Activated CD8-positive, alpha-beta T cell treated with anti-CD3 and anti-CD28 coated beads, Interleukin-2, amount 10 ng/mL, durations not matched to agents 7 days and 5 days (primary cell): Measurements from ENCODE around the gene PNPLA1. TPM values are rescaled to one million over a fixed set of nuclear protein-coding genes. Genes with fewer than 3 reads are reported as not detected.

Experiments
- ATAC-seq: fragments of 150-1000 bp; cut with Tn5 transposase; one replicate; pipeline ENCODE4 v1.10.0; 2021; ENCODE audit warnings: moderate library complexity
- CTCF ChIA-PET: fragments of 350-600 bp; sonication (Branson Sonifier 250); formaldehyde crosslinking; loops from one replicate; lab custom pipeline; 2021; ENCODE audit warnings: antibody characterized with exemption; lab: Charles Lee
- POLR2A ChIA-PET: fragments of 350-600 bp; sonication (Branson Sonifier 250); formaldehyde crosslinking; loops from one replicate; lab custom pipeline; 2021; ENCODE audit warnings: antibody characterized with exemption; lab: Charles Lee
- DNase-seq: peaks from one replicate; pipeline ENCODE4 v3.0.0-alpha.2; 2020
- H3K27ac Mint-ChIP-seq: one replicate; pipeline ENCODE4 v1.8.0; 2021; ENCODE audit warnings: mild to moderate bottlenecking, mixed read lengths
- H3K27me3 Mint-ChIP-seq: one replicate; pipeline ENCODE4 v1.8.0; 2021; ENCODE audit warnings: low read depth, mixed read lengths
- H3K36me3 Mint-ChIP-seq: one replicate; pipeline ENCODE4 v1.8.0; 2021; ENCODE audit warnings: low read depth, mixed read lengths
- H3K4me1 Mint-ChIP-seq: one replicate; pipeline ENCODE4 v1.8.0; 2021; ENCODE audit warnings: low read depth, mixed read lengths
- H3K4me3 Mint-ChIP-seq: one replicate; pipeline ENCODE4 v1.8.0; 2021; ENCODE audit warnings: mild to moderate bottlenecking, mixed read lengths
- H3K9me3 Mint-ChIP-seq: one replicate; pipeline ENCODE4 v1.8.0; 2022; ENCODE audit warnings: mixed read lengths; ENCODE audit not compliant: insufficient read depth
- total RNA-seq, 2 experiments: library from RNA; stranded (reverse); gene quantifications; one replicate each; pipeline ENCODE4 v1.2.3, GENCODE V29; 2021

Gene PNPLA1
- total RNA-seq, 2 experiments from 2014 or later = not detected

DNA sequence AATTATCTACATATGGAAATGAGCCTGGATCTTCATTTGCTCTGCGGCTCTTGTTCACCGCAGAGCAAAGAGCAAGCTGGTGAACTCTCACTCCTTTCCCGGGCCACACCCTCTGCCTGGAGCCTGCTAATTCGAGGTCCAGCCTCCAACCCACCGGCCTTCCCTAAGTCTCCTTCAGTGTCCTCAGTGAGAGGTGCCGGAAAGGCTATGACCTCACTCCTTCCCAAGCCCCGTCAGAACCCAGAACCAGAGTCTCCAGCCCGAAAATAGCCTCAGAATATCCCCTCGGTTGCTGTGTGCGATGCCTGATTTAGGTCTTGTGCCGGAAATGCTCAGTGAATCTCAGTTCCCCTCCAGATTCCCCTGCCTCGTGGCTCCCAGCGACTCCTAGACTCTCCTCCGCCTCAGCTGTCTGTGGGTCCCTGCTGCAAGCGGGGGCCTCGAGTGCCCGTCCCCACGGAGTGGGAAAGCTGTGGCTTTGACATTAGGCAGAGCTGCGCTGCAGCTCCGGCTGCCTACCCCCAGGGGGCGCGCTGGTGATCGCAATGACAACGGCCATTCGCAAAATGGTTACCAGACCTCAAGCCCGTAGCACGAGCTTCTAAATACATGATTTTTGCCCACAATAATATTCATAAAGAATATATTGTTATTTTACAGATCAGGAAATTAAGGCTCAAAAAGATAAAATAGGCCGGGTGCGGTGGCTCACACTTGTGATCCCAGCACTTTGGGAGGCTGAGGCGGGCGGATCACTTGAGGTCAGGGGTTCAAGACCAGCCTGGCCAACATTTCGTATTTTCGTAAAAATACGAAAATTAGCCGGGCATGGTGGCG is 71.0 kb downstream of the PNPLA1 start:
- DNase-seq (peak; percentile 77), ATAC-seq (peak; percentile 80)
- Mint-ChIP-seq H3K27me3 (peaks cover 35% of the 10 kb centered on the region), H3K4me1 (peaks cover 11% of the 10 kb centered on the region), H3K4me3 (peak overlapping the region; percentile 45), H3K36me3 (no peaks in the 10 kb centered on the region), H3K9me3 (no peaks in the 10 kb centered on the region), H3K27ac (no peak overlapping the region)
- POLR2A ChIA-PET = interaction anchor here (0.6 kb wide), 1 partner anchor 274 kb away, joined by 3 read pairs; no protein-coding TSS in a partner anchor
- CTCF ChIA-PET = interaction anchor here (0.6 to 5.4 kb wide), 36 partner anchors 8 to 420 kb away, joined by 3 to 75 read pairs (median 4); partner anchors contain the start of gene SRPK1

GRCh38 chr6:36343109-36343680 is 73.3 kb downstream of the PNPLA1 start:
- Mint-ChIP-seq H3K4me3 (no peak overlapping the region), H3K36me3 (no peaks in the 10 kb centered on the region), H3K27ac (no peak overlapping the region), H3K27me3 (peaks cover 32% of the 10 kb centered on the region), H3K4me1 (peaks cover 6% of the 10 kb centered on the region), H3K9me3 (no peaks in the 10 kb centered on the region)
- POLR2A ChIA-PET = interaction anchor here (0.8 kb wide), 1 partner anchor 17 kb away, joined by 3 read pairs; no protein-coding TSS in a partner anchor
- ATAC-seq (no peak), DNase-seq (no peak)
- CTCF ChIA-PET = interaction anchor here (1.6 to 5.4 kb wide), 2 partner anchors 18 to 41 kb away, joined by 3 to 75 read pairs; no protein-coding TSS in a partner anchor

GRCh38 chr6:36345681-36346466 is 76.0 kb downstream of the PNPLA1 start:
- H3K4me3 Mint-ChIP-seq = no peak overlapping the region
- ChIA-PET CTCF (interaction anchor here (0.7 to 1.0 kb wide), 2 partner anchors 13 to 251 kb away, joined by 3 to 5 read pairs; no protein-coding TSS in a partner anchor), POLR2A (interaction anchor here (0.6 kb wide), 1 partner anchor 266 kb away, joined by 3 read pairs; no protein-coding TSS in a partner anchor)
- no peaks in the 10 kb centered on the region for H3K36me3 Mint-ChIP-seq
- H3K4me1 Mint-ChIP-seq = peaks cover 1% of the 10 kb centered on the region
- ATAC-seq (peak; percentile 37), DNase-seq (no peak)
- no peaks in the 10 kb centered on the region for H3K9me3 Mint-ChIP-seq
- peaks cover 22% of the 10 kb centered on the region for H3K27me3 Mint-ChIP-seq
- H3K27ac Mint-ChIP-seq = no peak overlapping the region

- Mint-ChIP-seq H3K4me1 (no peaks in the 10 kb centered on the region), H3K27ac (no peak overlapping the region), H3K36me3 (no peaks in the 10 kb centered on the region), H3K4me3 (no peak overlapping the region), H3K9me3 (no peaks in the 10 kb centered on the region), H3K27me3 (peaks cover 23% of the 10 kb centered on the region)
- ChIA-PET POLR2A (interaction anchor here (0.6 kb wide), 1 partner anchor 267 kb away, joined by 3 read pairs; no protein-coding TSS in a partner anchor), CTCF (interaction anchor here (0.7 to 1.0 kb wide), 2 partner anchors 12 to 252 kb away, joined by 3 to 5 read pairs; no protein-coding TSS in a partner anchor)
- ATAC-seq (no peak), DNase-seq (no peak)
These were observed 76.8 kb downstream of the PNPLA1 start for GRCh38 chr6:36346486-36347273.

- H3K4me3 Mint-ChIP-seq = no peak overlapping the region
- ChIA-PET CTCF (interaction anchor here (1.2 to 1.4 kb wide), 3 partner anchors 12 to 318 kb away, joined by 3 to 6 read pairs (median 4); no protein-coding TSS in a partner anchor), POLR2A (no interaction called here)
- no peaks in the 10 kb centered on the region for H3K4me1 Mint-ChIP-seq
- no peaks in the 10 kb centered on the region for H3K36me3 Mint-ChIP-seq
- no peak overlapping the region for H3K27ac Mint-ChIP-seq
- no peaks in the 10 kb centered on the region for H3K9me3 Mint-ChIP-seq
- no peak for DNase-seq
- ATAC-seq = no peak
- peaks cover 17% of the 10 kb centered on the region for H3K27me3 Mint-ChIP-seq
These were observed 77.8 kb downstream of the PNPLA1 start for GRCh38 chr6:36347621-36348020.

DNA sequence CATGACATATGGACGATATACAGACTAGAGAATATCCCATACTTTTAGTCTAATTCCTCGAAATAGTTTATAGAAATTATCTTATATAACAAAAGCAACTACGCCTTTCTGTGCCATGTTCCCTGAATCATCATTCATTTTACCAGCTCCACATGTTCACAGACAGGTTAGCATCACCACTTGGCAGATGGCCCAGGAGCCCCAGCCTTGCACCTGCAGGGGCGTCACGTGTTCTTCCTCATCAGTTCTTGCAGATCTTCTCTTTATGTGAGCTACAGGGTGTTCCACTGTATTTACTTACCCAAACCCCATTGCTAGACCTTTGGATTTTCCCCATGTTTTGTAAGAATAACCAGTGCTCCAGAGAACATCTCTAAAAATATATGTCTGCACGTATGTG is 79.4 kb downstream of the PNPLA1 start:
- peaks cover 13% of the 10 kb centered on the region for H3K27me3 Mint-ChIP-seq
- DNase-seq = no peak
- H3K4me3 Mint-ChIP-seq = no peak overlapping the region
- no peak overlapping the region for H3K27ac Mint-ChIP-seq
- H3K36me3 Mint-ChIP-seq = no peaks in the 10 kb centered on the region
- H3K9me3 Mint-ChIP-seq = no peaks in the 10 kb centered on the region
- H3K4me1 Mint-ChIP-seq = no peaks in the 10 kb centered on the region
- POLR2A ChIA-PET = no interaction called here
- CTCF ChIA-PET = interaction anchor here (1.1 to 1.3 kb wide), 2 partner anchors 8 to 47 kb away, joined by 4 to 5 read pairs; no protein-coding TSS in a partner anchor
- no peak for ATAC-seq

- no peak overlapping the region for H3K4me3 Mint-ChIP-seq
- ATAC-seq (no peak), DNase-seq (no peak)
- H3K4me1 Mint-ChIP-seq = no peaks in the 10 kb centered on the region
- H3K27me3 Mint-ChIP-seq = peaks cover 16% of the 10 kb centered on the region
- H3K27ac Mint-ChIP-seq = no peak overlapping the region
- H3K9me3 Mint-ChIP-seq = no peaks in the 10 kb centered on the region
- H3K36me3 Mint-ChIP-seq = no peaks in the 10 kb centered on the region
- ChIA-PET CTCF (interaction anchor here (4.4 kb wide), 1 partner anchor 9 kb away, joined by 27 read pairs; no protein-coding TSS in a partner anchor), POLR2A (no interaction called here)
These were observed 80.2 kb downstream of the PNPLA1 start for GRCh38 chr6:36350082-36350481.

- ATAC-seq (no peak), DNase-seq (no peak)
- H3K27me3 Mint-ChIP-seq = peaks cover 19% of the 10 kb centered on the region
- H3K4me3 Mint-ChIP-seq = no peak overlapping the region
- H3K9me3 Mint-ChIP-seq = no peaks in the 10 kb centered on the region
- POLR2A ChIA-PET = no interaction called here
- no peaks in the 10 kb centered on the region for H3K4me1 Mint-ChIP-seq
- no peak overlapping the region for H3K27ac Mint-ChIP-seq
- CTCF ChIA-PET = interaction anchor here (1.1 to 4.4 kb wide), 3 partner anchors 10 to 225 kb away, joined by 3 to 27 read pairs (median 4); no protein-coding TSS in a partner anchor
- H3K36me3 Mint-ChIP-seq = no peaks in the 10 kb centered on the region
These were observed 81.1 kb downstream of the PNPLA1 start for GRCh38 chr6:36350681-36351571.

- H3K36me3 Mint-ChIP-seq = no peaks in the 10 kb centered on the region
- H3K27me3 Mint-ChIP-seq = peaks cover 24% of the 10 kb centered on the region
- H3K9me3 Mint-ChIP-seq = no peaks in the 10 kb centered on the region
- ATAC-seq (no peak), DNase-seq (no peak)
- no peak overlapping the region for H3K4me3 Mint-ChIP-seq
- no peak overlapping the region for H3K27ac Mint-ChIP-seq
- ChIA-PET CTCF (interaction anchor here (0.9 to 4.4 kb wide), 4 partner anchors 8 to 50 kb away, joined by 4 to 27 read pairs (median 4); no protein-coding TSS in a partner anchor), POLR2A (no interaction called here)
- peaks cover 3% of the 10 kb centered on the region for H3K4me1 Mint-ChIP-seq
These were observed 82.8 kb downstream of the PNPLA1 start for GRCh38 chr6:36352477-36353157.
